ACC112 (cell line): ENCODE measurements around the gene FOXN1.
"Not testable (repeated sequence)": the region's sequence is repeated elsewhere in the genome, so short reads cannot be mapped to it uniquely, and the experiment has no call there.

Experiments
- H2AFZ ChIP-seq: fragments of 200-600 bp; sonication (generic); one replicate; pipeline ENCODE4 v1.6.0; 2017; ENCODE audit warnings: antibody characterized with exemption, low read length; ENCODE audit not compliant: unreplicated experiment
- H3K27ac ChIP-seq: fragments of 200-600 bp; sonication (generic); 2 replicates; pipeline ENCODE4 v1.5.1; 2014; ENCODE audit warnings: low read depth, mild to moderate bottlenecking, antibody characterized with exemption, low read length, moderate library complexity
- H3K27me3 ChIP-seq: fragments of 200-600 bp; sonication (generic); 2 replicates; pipeline ENCODE4 v1.6.1; 2014; ENCODE audit warnings: mild to moderate bottlenecking, antibody characterized with exemption, low read length, moderate library complexity, mixed read lengths; ENCODE audit not compliant: insufficient read depth
- H3K36me3 ChIP-seq: fragments of 200-600 bp; sonication (generic); 2 replicates; pipeline ENCODE4 v1.6.1; 2016; ENCODE audit warnings: mild to moderate bottlenecking, antibody characterized with exemption, low read length, moderate library complexity, mixed read lengths; ENCODE audit not compliant: insufficient read depth
- H3K4me1 ChIP-seq: fragments of 200-600 bp; sonication (generic); one replicate; pipeline ENCODE4 v1.6.1; 2016; ENCODE audit warnings: low read length, mixed read lengths; ENCODE audit not compliant: insufficient read depth, unreplicated experiment, control insufficient read depth
- H3K4me3 ChIP-seq: fragments of 200-600 bp; sonication (generic); 2 replicates; pipeline ENCODE4 v1.5.1; 2014; ENCODE audit warnings: mild to moderate bottlenecking, low read depth, low read length
- H3K79me2 ChIP-seq: fragments of 200-600 bp; sonication (generic); one replicate; pipeline ENCODE4 v1.6.0; 2016; ENCODE audit warnings: low read length; ENCODE audit not compliant: control insufficient read depth, unreplicated experiment, insufficient read depth

FOXN1 gene

DNA sequence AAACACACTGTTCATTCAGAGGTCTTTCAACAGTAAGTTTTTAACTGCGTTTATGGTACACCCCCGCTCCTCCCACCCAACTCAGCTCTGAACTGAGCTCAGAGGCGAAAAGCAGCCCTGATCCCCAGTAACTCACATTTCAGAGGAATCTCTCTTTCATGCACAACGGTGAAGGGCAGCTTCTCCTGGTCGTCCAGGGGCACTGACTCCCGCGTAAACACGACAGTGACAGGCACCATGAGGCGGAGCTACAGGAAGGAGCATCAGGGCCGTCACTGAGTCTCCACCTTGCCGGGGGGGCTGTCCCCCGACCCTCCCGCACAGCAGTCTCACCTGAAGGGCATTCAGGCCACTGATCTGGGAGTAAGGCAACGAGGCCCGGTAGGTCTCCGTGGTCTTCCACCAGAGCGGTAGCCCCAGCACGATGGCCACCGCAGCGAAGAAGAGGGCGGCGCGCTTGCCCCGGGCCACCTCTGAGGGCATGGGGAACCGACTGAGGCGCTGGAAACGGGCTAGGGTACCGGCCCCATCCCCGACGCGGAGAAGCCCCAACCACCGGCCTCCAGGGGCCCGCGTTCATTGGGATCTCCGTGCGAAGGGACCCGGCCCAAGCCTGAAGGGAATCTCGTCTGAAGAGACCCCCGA, 64.7 kb downstream of the FOXN1 start:
- Histone ChIP-seq H2AFZ (peak overlapping the region; percentile 86), H3K79me2 (peaks cover 8% of the 10 kb centered on the region), H3K27me3 (no peaks in the 10 kb centered on the region), H3K36me3 (no peaks in the 10 kb centered on the region), H3K4me1 (peaks cover 23% of the 10 kb centered on the region), H3K4me3 (peak overlapping the region; percentile 92), H3K27ac (no peak overlapping the region)

DNA sequence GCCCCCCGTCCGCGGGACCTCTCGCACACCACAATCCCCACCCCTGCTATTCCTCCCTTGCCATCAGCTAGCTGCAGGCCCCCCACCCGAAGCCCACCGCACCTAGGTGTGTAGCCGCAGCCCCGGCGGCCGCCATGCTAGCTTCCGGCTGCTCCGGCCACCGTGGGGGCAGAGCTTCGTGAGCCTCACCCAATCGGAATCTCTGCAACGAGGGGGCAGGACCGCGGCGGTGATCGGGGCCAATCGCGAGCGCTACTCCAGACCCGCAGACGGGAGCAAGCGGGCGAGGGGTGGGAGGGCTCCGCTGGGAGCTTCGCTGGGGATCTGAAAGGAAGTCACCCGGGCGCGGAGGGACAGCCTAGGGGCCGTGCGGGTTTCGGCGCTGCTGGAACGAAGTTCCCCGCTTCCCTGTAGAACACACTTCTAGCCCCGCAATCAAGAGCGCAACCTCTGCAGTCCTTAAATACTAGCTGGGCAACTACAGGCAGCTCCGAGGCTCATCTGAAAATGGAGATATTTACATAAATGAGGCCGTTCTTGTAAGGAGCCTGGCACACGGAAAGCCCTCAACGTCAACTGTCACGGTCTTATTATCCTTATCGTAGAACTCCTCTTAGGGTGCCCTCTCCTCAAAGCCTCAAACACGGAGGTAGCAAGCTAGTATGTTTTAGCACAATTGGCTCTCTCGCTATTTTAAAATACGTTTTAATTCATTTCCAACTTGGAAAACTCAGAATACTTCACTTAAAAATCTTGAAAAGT, 65.4 kb downstream of the FOXN1 start, which contains the start of gene PIGS:
Gene PIGS, minus strand, starts transcription at position 164 of the 762 bp plus-strand sequence. Its CDS starts 28 bp downstream, at position 136.
- peaks cover 8% of the 10 kb centered on the region for H3K79me2 ChIP-seq
- H3K36me3 ChIP-seq = no peaks in the 10 kb centered on the region
- no peak within 1 kb of the TSS for H3K27ac ChIP-seq

DNA sequence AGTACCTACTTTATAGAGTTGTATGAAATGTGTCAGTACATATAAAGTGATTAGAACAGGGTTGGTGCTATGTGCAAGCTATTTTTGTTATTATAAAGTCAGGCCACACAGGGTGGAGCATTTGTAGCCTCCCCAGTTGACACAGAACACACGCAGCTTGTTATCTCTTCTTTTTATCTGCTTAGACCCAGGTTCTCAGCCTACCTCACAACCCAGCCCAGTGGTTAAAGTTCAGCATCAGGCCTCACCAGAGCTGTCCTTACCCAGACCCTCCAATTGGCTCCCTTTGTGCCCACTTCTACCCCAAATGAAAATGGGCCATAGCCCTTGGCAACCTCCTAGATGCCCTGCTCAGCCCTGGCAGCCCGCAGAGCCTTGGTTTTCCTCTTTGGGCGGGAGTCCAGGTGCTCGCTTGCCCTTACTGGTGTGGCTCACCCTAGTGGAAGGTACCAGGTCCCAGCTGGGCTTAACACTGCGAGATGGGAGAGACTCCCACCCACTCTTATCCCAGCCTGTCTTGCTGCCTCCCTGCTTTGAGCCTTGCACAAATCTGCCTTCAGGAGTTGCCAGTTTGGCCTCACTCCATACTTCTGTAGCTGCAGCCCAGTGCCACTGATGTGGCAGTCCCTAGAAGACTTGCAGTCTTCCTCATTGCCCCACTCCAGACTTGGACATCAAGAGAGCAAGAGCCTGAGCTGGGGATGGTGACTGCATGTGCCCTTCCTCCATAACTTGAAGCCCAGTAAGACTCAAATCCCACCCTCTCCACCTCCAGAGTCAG, 66.3 kb downstream of the FOXN1 start:
- Histone ChIP-seq H3K27ac (no peak overlapping the region), H2AFZ (peak overlapping the region; percentile 99), H3K27me3 (no peaks in the 10 kb centered on the region), H3K4me1 (peaks cover 27% of the 10 kb centered on the region), H3K4me3 (peak overlapping the region; percentile 92), H3K79me2 (peaks cover 8% of the 10 kb centered on the region), H3K36me3 (no peaks in the 10 kb centered on the region; the same call in 1 of the 2 replicates)

More for the DNA sequence above, 65.4 kb downstream of the FOXN1 start, which contains the start of gene PIGS:
- Histone ChIP-seq H2AFZ (peak within 1 kb of the TSS; percentile 99), H3K4me1 (peaks cover 23% of the 10 kb centered on the region), H3K4me3 (peak within 1 kb of the TSS; percentile 92), H3K27me3 (no peaks in the 10 kb centered on the region)

DNA sequence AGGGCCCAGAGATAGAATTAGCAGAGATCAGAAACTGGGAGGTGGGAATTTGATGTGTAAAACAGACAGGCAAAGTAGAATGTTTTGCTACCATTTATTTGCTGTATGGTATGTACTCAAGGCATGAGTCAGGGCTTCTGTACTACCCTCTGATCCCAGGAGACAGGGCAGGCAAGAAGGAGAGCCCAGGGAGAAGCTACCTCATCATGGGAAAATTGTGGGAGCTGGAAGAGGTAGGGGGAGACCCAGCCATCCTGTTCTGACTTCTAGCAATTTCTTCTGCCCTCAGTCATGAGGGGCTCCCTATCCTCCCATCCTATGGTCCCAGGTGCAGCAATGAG, 66.9 kb downstream of the FOXN1 start:
- Histone ChIP-seq H3K4me3 (no peak overlapping the region), H3K27me3 (no peaks in the 10 kb centered on the region), H3K79me2 (peaks cover 8% of the 10 kb centered on the region), H3K36me3 (peaks cover 3% of the 10 kb centered on the region; the same call in 1 of the 2 replicates), H2AFZ (no peak overlapping the region), H3K27ac (no peak overlapping the region), H3K4me1 (peaks cover 27% of the 10 kb centered on the region)

DNA sequence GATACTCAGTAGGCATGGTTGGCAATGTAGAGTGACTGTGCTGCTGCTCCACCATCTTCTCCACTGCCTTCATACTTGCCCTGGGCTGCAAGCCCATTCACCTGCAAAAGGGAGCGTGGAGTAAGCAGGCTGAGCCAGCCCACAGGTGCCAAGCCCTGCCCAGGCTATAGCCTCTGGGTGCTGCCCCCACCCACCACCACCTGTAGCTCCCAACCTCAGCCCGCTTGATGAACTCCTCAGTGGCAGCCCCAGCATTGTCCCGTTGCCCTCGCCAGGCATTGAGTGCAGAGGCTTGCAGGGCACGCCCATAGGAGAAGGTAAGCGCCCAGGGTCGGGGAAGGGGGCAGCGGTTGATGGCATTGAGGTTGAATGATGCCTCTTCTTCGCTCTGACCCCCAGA, 67.4 kb downstream of the FOXN1 start:
- Histone ChIP-seq H3K27me3 (no peaks in the 10 kb centered on the region), H3K4me1 (peaks cover 27% of the 10 kb centered on the region), H2AFZ (no peak overlapping the region), H3K27ac (no peak overlapping the region), H3K36me3 (peaks cover 7% of the 10 kb centered on the region), H3K79me2 (peaks cover 8% of the 10 kb centered on the region), H3K4me3 (no peak overlapping the region)

DNA sequence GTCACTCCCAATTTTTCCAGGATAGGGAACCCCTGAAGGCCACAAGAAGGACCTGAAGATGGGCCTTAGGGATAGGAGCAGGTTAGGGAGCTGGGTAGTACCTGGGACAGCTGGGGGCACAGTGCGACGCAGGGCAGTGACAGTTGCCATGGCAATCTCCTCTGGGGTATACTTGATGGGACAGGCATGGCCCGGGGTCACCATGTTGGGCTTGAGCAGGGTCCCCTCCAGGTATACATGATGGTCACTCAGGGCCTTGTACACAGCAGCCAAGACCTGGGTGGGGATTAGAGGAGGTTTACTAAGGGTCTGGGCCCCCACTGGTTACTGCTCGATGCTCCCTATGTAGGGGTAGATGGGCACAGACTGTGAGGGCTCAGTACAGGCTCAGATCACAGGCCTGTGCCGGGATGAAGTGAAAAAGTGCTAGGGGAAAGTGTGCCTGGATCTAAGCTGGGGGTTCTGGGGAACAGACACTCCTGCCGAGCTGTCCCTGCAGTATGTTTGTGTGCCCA, 67.9 kb downstream of the FOXN1 start:
- peaks cover 8% of the 10 kb centered on the region for H3K79me2 ChIP-seq
- no peaks in the 10 kb centered on the region for H3K27me3 ChIP-seq
- H3K36me3 ChIP-seq = peaks cover 8% of the 10 kb centered on the region
- H2AFZ ChIP-seq = no peak overlapping the region
- no peak overlapping the region for H3K27ac ChIP-seq
- peaks cover 27% of the 10 kb centered on the region for H3K4me1 ChIP-seq
- no peak overlapping the region for H3K4me3 ChIP-seq

DNA sequence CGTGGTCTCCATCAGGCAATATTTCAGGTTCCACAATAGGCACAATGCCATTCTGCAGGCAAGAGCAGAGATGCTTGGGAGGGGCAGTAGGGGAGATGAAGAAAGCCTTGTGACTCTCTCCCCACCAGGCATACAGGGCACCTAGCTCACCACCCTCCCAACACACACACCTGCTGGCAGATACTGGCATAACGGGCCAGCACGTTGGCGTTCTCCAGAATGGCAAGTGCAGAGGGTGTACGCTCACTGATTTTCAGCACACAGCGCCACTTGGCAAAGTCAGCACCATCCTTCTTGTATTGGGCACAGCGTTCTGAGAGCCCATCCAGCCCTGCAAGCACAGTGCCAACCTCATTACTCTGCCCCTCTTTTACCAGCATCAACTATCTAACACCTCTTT, 68.4 kb downstream of the FOXN1 start:
- Histone ChIP-seq H3K79me2 (peaks cover 8% of the 10 kb centered on the region), H3K36me3 (peaks cover 8% of the 10 kb centered on the region), H3K4me1 (peaks cover 27% of the 10 kb centered on the region), H3K27me3 (no peaks in the 10 kb centered on the region), H3K27ac (no peak overlapping the region), H2AFZ (no peak overlapping the region), H3K4me3 (no peak overlapping the region)

DNA sequence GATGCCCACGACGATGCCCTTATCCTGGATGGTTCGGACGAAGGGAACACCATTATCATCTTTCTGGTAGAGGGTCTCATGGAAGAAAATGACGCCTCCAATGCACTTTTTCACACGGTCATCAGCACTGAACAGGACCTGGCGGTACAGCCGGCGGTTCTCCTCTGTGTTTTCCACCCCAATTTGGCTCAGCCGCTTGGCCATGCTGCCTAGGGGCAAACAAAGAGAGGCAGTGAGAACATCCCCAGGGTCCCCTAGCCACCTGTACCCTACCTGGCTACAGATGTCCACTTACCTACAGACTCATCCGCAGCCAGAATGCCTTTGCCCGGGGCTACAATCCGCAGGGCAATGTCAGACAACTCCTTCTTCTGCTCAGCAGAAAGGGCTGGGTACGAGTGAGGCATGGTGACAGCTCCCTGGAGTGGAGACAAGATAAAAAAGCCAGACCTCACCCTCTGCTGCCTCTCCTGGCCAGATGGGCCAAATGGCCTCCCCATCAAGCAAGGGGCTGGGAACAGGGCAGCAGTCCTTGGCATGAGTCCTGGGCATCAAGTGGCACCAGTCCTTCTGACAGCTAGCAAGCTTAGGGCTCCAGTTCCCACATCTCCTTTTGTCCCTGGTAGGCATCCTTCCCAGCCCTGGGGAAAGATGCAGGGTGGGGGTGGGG, 69.1 kb downstream of the FOXN1 start:
- Histone ChIP-seq H3K27me3 (no peaks in the 10 kb centered on the region), H3K4me3 (no peak overlapping the region), H3K79me2 (peaks cover 8% of the 10 kb centered on the region), H3K27ac (no peak overlapping the region), H3K36me3 (peaks cover 9% of the 10 kb centered on the region), H3K4me1 (peaks cover 24% of the 10 kb centered on the region), H2AFZ (no peak overlapping the region)

DNA sequence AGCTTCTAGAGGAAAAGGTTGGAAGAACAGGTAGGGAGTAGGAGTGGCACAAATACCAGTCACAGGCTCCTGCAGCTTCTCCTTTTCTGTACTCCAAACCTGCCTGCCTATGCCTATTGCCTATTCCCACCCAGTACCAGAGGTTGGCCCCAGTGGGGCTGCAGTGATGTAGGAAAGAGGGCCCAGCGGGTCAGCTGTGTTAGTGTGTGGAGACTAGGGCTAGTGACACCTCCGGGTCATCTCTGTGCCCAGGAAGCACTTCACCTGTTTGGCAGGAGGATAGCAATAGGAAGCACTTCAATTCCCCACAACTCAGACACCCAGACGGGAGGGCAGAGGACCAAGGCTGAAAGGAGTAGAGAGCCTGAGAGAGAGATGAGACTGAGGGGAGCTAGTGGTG, 69.9 kb downstream of the FOXN1 start:
- H3K4me3 ChIP-seq, H3K27ac ChIP-seq, H3K27me3 ChIP-seq, H3K79me2 ChIP-seq, H2AFZ ChIP-seq: not testable (repeated sequence)
- H3K36me3 ChIP-seq = peaks cover 11% of the 10 kb centered on the region
- peaks cover 21% of the 10 kb centered on the region for H3K4me1 ChIP-seq
